GM23338 (cell line): ENCODE data around the gene SLC41A2. TPM values are rescaled to one million over a fixed set of nuclear protein-coding genes. Genes with fewer than 3 reads are reported as not detected.

Experiments
- ATAC-seq: fragments of 200-7000 bp; cut with Tn5 transposase; 3 replicates; pipeline ENCODE4 v1.9.1; 2020
- DNase-seq: peaks from one replicate; pipeline ENCODE4 v3.0.0-alpha.2; 2015; ENCODE audit warnings: low spot score
- H2AFZ ChIP-seq: fragments of 200-600 bp; sonication (generic); 2 replicates; pipeline ENCODE4 v1.8.0; 2016; ENCODE audit warnings: antibody characterized with exemption, mild to moderate bottlenecking, moderate library complexity
- H3F3A ChIP-seq: fragments of 200-600 bp; sonication (generic); replicated peaks from 2 replicates; pipeline ENCODE4 v1.8.0; 2017; ENCODE audit warnings: antibody characterized with exemption, mixed run types, low read depth
- H3K27ac ChIP-seq: fragments of 200-600 bp; sonication (generic); 2 replicates; pipeline ENCODE4 v1.6.1; 2016; ENCODE audit warnings: low read depth
- H3K27me3 ChIP-seq: fragments of 200-600 bp; sonication (generic); 2 replicates; pipeline ENCODE4 v1.8.0; 2016; ENCODE audit warnings: mild to moderate bottlenecking, mixed run types, moderate library complexity; ENCODE audit not compliant: insufficient read depth
- H3K36me3 ChIP-seq: fragments of 200-600 bp; sonication (generic); 2 replicates; pipeline ENCODE4 v1.8.0; 2016; ENCODE audit warnings: mild to moderate bottlenecking; ENCODE audit not compliant: insufficient read depth
- H3K4me1 ChIP-seq: fragments of 200-600 bp; sonication (generic); 2 replicates; pipeline ENCODE4 v1.8.0; 2016; ENCODE audit warnings: mild to moderate bottlenecking, moderate library complexity; ENCODE audit not compliant: insufficient read depth
- H3K4me2 ChIP-seq: fragments of 200-600 bp; sonication (generic); 2 replicates; pipeline ENCODE4 v1.7.1; 2017; ENCODE audit warnings: mixed run types
- H3K4me3 ChIP-seq: fragments of 200-600 bp; sonication (generic); 2 replicates; pipeline ENCODE4 v1.6.1; 2016; ENCODE audit warnings: mixed run types
- H3K79me2 ChIP-seq: fragments of 200-600 bp; sonication (generic); replicated peaks from 2 replicates; pipeline ENCODE4 v1.8.0; 2017; ENCODE audit warnings: mild to moderate bottlenecking; ENCODE audit not compliant: insufficient read depth
- H3K9me2 ChIP-seq: fragments of 200-600 bp; sonication (generic); 2 replicates; pipeline ENCODE4 v1.8.0; 2017; ENCODE audit not compliant: insufficient read depth
- H4K20me1 ChIP-seq: fragments of 200-600 bp; sonication (generic); replicated peaks from 2 replicates; pipeline ENCODE4 v1.8.0; 2017; ENCODE audit warnings: mild to moderate bottlenecking; ENCODE audit not compliant: insufficient read depth
- H3K27ac Mint-ChIP-seq: 2 replicates; pipeline ENCODE4 v1.8.0; 2020; ENCODE audit warnings: inconsistent platforms, mild to moderate bottlenecking, moderate library complexity, mixed read lengths
- H3K27me3 Mint-ChIP-seq: 3 replicates; pipeline ENCODE4 v1.8.0; 2022; ENCODE audit warnings: low read depth, mild to moderate bottlenecking, moderate library complexity, mixed read lengths, inconsistent platforms; ENCODE audit not compliant: insufficient read depth, poor library complexity
- H3K36me3 Mint-ChIP-seq: 3 replicates; pipeline ENCODE4 v1.8.0; 2021; ENCODE audit warnings: low read depth, mild to moderate bottlenecking, inconsistent platforms, moderate library complexity, mixed read lengths
- H3K4me1 Mint-ChIP-seq: 3 replicates; pipeline ENCODE4 v1.8.0; 2020; ENCODE audit warnings: mild to moderate bottlenecking, inconsistent platforms, mixed read lengths
- H3K4me3 Mint-ChIP-seq: 3 replicates; pipeline ENCODE4 v1.8.0; 2021; ENCODE audit warnings: moderate library complexity, mild to moderate bottlenecking, inconsistent platforms, mixed read lengths
- H3K9me3 Mint-ChIP-seq: 3 replicates; pipeline ENCODE4 v1.8.0; 2020; ENCODE audit warnings: moderate library complexity, mild to moderate bottlenecking, inconsistent platforms, mixed read lengths
- CREB1 ChIP-seq: fragments of 250-450 bp; sonication (Bioruptor Pico); IDR thresholded peaks from 2 replicates; pipeline ENCODE4 v1.5.0; 2020; ENCODE audit warnings: low read depth, mild to moderate bottlenecking, moderate library complexity
- EZH2 ChIP-seq: fragments of 200-600 bp; sonication (generic); IDR thresholded peaks from one replicate; pipeline ENCODE4 v1.8.0; 2017; ENCODE audit warnings: antibody characterized with exemption, mild to moderate bottlenecking, low read depth; ENCODE audit not compliant: unreplicated experiment
- EZH2phosphoT487 ChIP-seq: fragments of 200-600 bp; sonication (generic); IDR thresholded peaks from one replicate; pipeline ENCODE4 v1.8.1; 2018; ENCODE audit warnings: antibody characterized with exemption; ENCODE audit not compliant: unreplicated experiment
- JUNB ChIP-seq: IDR thresholded peaks from one replicate; pipeline ENCODE4 v1.6.1; 2016; ENCODE audit warnings: antibody characterized with exemption; ENCODE audit not compliant: unreplicated experiment
- NANOG ChIP-seq: IDR thresholded peaks from 2 replicates; pipeline ENCODE4 v1.6.1; 2016; ENCODE audit warnings: antibody characterized with exemption, borderline replicate concordance
- POLR2AphosphoS5 ChIP-seq: IDR thresholded peaks from 2 replicates; pipeline ENCODE4 v1.6.1; 2016; ENCODE audit warnings: antibody characterized with exemption, low read depth
- STAT1 ChIP-seq: IDR thresholded peaks from one replicate; pipeline ENCODE4 v1.6.1; 2016; ENCODE audit warnings: antibody characterized with exemption; ENCODE audit not compliant: unreplicated experiment
- ZNF114 ChIP-seq: fragments of 250-450 bp; sonication (Bioruptor Pico); IDR thresholded peaks from 2 replicates; pipeline ENCODE4 v1.5.0; 2020; ENCODE audit warnings: mild to moderate bottlenecking, moderate library complexity
- ZNF331 ChIP-seq: fragments of 250-450 bp; sonication (Bioruptor Pico); IDR thresholded peaks from 2 replicates; pipeline ENCODE4 v1.5.0; 2020; ENCODE audit warnings: low read depth, mild to moderate bottlenecking, moderate library complexity
- ZNF462 ChIP-seq: fragments of 250-450 bp; sonication (Bioruptor Pico); IDR thresholded peaks from 2 replicates; pipeline ENCODE4 v1.5.0; 2020; ENCODE audit warnings: mild to moderate bottlenecking, moderate library complexity
- polyA plus RNA-seq: library from polyadenylated mRNA; unstranded; fragments of >200 nt; fragmentation: Nextera tagmentation; extraction: Ambion mirVana; gene quantifications from 2 replicates; pipeline ENCODE4 v1.2.1, GENCODE V29; 2016
- total RNA-seq: library from RNA; depleted of rRNA; stranded (reverse); fragments of >200 nt; shearing (Covaris generic); gene quantifications from 2 replicates; pipeline ENCODE4 v1.2.3, GENCODE V29; 2014
- TF ChIP-seq, protein P1 (sequence below): IDR thresholded peaks from one replicate; pipeline ENCODE4 v1.6.1; 2018; ENCODE audit warnings: antibody characterized with exemption; ENCODE audit not compliant: unreplicated experiment
- TF ChIP-seq, protein P2 (sequence below): IDR thresholded peaks from 2 replicates; pipeline ENCODE4 v1.6.1; 2016; ENCODE audit warnings: antibody characterized with exemption

The SLC41A2 gene
- total and polyA plus RNA-seq, 2 experiments from 2014 or later: 1.5 to 6.8 TPM

GRCh38 chr12:104997541-104997940, 39.5 kb upstream of the SLC41A2 start (continued):
- TF ChIP-seq CREB1: no peak
- TF ChIP-seq ZNF114 (CRISPR knock-in tag): no peak
- TF ChIP-seq STAT1: no peak
- TF ChIP-seq, protein P1, sequence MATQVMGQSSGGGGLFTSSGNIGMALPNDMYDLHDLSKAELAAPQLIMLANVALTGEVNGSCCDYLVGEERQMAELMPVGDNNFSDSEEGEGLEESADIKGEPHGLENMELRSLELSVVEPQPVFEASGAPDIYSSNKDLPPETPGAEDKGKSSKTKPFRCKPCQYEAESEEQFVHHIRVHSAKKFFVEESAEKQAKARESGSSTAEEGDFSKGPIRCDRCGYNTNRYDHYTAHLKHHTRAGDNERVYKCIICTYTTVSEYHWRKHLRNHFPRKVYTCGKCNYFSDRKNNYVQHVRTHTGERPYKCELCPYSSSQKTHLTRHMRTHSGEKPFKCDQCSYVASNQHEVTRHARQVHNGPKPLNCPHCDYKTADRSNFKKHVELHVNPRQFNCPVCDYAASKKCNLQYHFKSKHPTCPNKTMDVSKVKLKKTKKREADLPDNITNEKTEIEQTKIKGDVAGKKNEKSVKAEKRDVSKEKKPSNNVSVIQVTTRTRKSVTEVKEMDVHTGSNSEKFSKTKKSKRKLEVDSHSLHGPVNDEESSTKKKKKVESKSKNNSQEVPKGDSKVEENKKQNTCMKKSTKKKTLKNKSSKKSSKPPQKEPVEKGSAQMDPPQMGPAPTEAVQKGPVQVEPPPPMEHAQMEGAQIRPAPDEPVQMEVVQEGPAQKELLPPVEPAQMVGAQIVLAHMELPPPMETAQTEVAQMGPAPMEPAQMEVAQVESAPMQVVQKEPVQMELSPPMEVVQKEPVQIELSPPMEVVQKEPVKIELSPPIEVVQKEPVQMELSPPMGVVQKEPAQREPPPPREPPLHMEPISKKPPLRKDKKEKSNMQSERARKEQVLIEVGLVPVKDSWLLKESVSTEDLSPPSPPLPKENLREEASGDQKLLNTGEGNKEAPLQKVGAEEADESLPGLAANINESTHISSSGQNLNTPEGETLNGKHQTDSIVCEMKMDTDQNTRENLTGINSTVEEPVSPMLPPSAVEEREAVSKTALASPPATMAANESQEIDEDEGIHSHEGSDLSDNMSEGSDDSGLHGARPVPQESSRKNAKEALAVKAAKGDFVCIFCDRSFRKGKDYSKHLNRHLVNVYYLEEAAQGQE: no peak
- TF ChIP-seq, protein P2, sequence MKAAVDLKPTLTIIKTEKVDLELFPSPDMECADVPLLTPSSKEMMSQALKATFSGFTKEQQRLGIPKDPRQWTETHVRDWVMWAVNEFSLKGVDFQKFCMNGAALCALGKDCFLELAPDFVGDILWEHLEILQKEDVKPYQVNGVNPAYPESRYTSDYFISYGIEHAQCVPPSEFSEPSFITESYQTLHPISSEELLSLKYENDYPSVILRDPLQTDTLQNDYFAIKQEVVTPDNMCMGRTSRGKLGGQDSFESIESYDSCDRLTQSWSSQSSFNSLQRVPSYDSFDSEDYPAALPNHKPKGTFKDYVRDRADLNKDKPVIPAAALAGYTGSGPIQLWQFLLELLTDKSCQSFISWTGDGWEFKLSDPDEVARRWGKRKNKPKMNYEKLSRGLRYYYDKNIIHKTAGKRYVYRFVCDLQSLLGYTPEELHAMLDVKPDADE: no peak
- no peak for TF ChIP-seq ZNF331
- no peak for TF ChIP-seq JUNB
- TF ChIP-seq EZH2: no peak

DNA sequence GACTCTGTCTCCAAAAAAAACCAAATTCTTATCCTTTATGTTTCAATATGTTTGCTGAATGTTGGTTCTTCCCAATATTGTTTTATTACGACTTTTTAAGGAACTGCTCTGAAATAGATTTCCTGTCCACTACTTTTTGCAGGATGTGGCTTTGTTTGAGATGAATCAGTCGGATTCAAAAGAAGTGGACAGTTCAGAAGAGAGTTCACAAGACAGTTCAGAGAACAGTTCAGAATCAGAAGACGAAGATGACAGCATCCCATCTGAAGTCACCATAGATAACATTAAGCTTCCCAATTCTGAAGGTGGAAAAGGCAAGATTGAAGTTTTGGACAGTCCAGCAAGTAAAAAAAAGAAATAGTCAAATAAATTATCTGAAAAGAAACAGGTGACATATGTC, 36.2 kb upstream of the SLC41A2 start:
- no peaks in the 10 kb centered on the region for H3K9me3 Mint-ChIP-seq
- H3K27ac Mint-ChIP-seq: no peak overlapping the region
- no peak overlapping the region for H3K4me3 Mint-ChIP-seq
- H3K27ac ChIP-seq: no peak overlapping the region
- H4K20me1 ChIP-seq: peaks cover 14% of the 10 kb centered on the region; the same call in 1 of the 2 replicates
- peaks cover 43% of the 10 kb centered on the region for H3K36me3 ChIP-seq
- 0 out of 3 replicates have a peak, but pooled peaks cover 2% of the 10 kb centered on the region for H3K4me1 Mint-ChIP-seq
- no peak for DNase-seq
- H2AFZ ChIP-seq: no peak overlapping the region
- H3K4me2 ChIP-seq: no peak overlapping the region
- no peaks in the 10 kb centered on the region for H3K4me1 ChIP-seq
- peaks cover 26% of the 10 kb centered on the region for H3K79me2 ChIP-seq
- peaks cover 3% of the 10 kb centered on the region for H3K27me3 Mint-ChIP-seq
- no peaks in the 10 kb centered on the region for H3K27me3 ChIP-seq
- no peaks in the 10 kb centered on the region for H3K9me2 ChIP-seq
- no peak overlapping the region for H3K4me3 ChIP-seq
- no peaks in the 10 kb centered on the region for H3F3A ChIP-seq
- ATAC-seq: no peak
- peaks cover 93% of the 10 kb centered on the region for H3K36me3 Mint-ChIP-seq
- TF ChIP-seq ZNF114 (CRISPR knock-in tag) (no peak), ZNF331 (no peak), EZH2phosphoT487 (no peak), POLR2AphosphoS5 (no peak), CREB1 (no peak), EZH2 (no peak), ZNF462 (no peak), NANOG (no peak), JUNB (no peak)
- TF ChIP-seq, protein P2: no peak
